K562 (cell line): ENCODE measurements around the gene C20orf96. TPM values are rescaled to one million over a fixed set of nuclear protein-coding genes. Genes with fewer than 3 reads are reported as not detected.

Experiments
- ATAC-seq: fragments of 200-7000 bp; cut with Tn5 transposase; 3 replicates; pipeline ENCODE4 v1.9.1; 2020; ENCODE audit warnings: moderate library complexity
- BruUV-seq: library from RNA; stranded (reverse); fragments of 400-500 nt; replicated peaks from 2 replicates; lab custom pipeline; 2021; lab: Mats Ljungman, UMichigan
- CTCF ChIA-PET: fragments of 300-600 bp; formaldehyde crosslinking; extraction: SDS; loops from one replicate; lab custom pipeline; 2021; ENCODE audit warnings: low intra/inter-chr PET ratio; lab: Yijun Ruan, JAX
- POLR2A ChIA-PET: fragments of 300-600, 350-650 bp; sonication (Branson Sonifier 250); formaldehyde crosslinking; extraction: SDS; loops from one replicate; lab custom pipeline; 2021; ENCODE audit warnings: antibody characterized with exemption, inconsistent platforms; lab: Yijun Ruan, JAX
- DNase-seq, 4 experiments: peaks; one replicate each; pipeline versions ENCODE4 v3.0.0 to v3.0.0-alpha.2; 2011 to 2018; ENCODE audit warnings: low spot score in 3 of 4, mixed read lengths in 3 of 4; ENCODE audit errors: extremely low read depth in 1 of 4
- FAIRE-seq: peaks from 2 replicates; lab custom pipeline; 2011; peaks lifted over from hg19 to GRCh38; lab: Jason Lieb, UNC
- H2AFZ ChIP-seq: 2 replicates; pipeline ENCODE4 v1.6.0; 2011; ENCODE audit warnings: low read depth, low read length, control low read depth, inconsistent platforms
- H3K27ac ChIP-seq: fragments of 200-600 bp; 3 replicates; pipeline ENCODE4 v1.8.0; 2011; ENCODE audit warnings: low read depth, mild to moderate bottlenecking, control low read depth, inconsistent platforms, low read length, moderate library complexity, mixed read lengths; ENCODE audit errors: extremely low read depth
- H3K27me3 ChIP-seq, 2 experiments: fragments of 300-600 bp in 1 of 2; 2 replicates in 1 of 2; 3 replicates in 1 of 2; pipeline versions ENCODE4 v1.6.0 to v1.8.0; 2011; ENCODE audit warnings: inconsistent platforms in 2 of 2, low read length in 2 of 2, mild to moderate bottlenecking in 1 of 2, mixed read lengths in 1 of 2, moderate library complexity in 1 of 2; ENCODE audit not compliant: control insufficient read depth in 2 of 2, insufficient read depth in 2 of 2
- H3K36me3 ChIP-seq: fragments of 300-600 bp; 3 replicates; pipeline ENCODE4 v1.8.0; 2011; ENCODE audit warnings: mild to moderate bottlenecking, low read length, inconsistent platforms; ENCODE audit not compliant: control insufficient read depth, insufficient read depth
- H3K4me1 ChIP-seq, 2 experiments: fragments of 200-600 bp in 1 of 2; replicated peaks in 1 of 2; 2 replicates in 1 of 2; 3 replicates in 1 of 2; pipeline versions ENCODE4 v1.5.1 to v1.8.0; 2011; ENCODE audit warnings: inconsistent platforms in 2 of 2, low read length in 2 of 2, mild to moderate bottlenecking in 1 of 2, mixed read lengths in 1 of 2, moderate library complexity in 1 of 2; ENCODE audit not compliant: control insufficient read depth in 2 of 2, insufficient read depth in 2 of 2
- H3K4me2 ChIP-seq: 2 replicates; pipeline ENCODE4 v1.6.1; 2011; ENCODE audit warnings: low read length, control low read depth, inconsistent platforms, mixed read lengths; ENCODE audit not compliant: insufficient read depth
- H3K4me3 ChIP-seq: fragments of 200-600 bp; sonication (generic), shearing (Covaris generic); 2 replicates; pipeline ENCODE4 v1.5.1; 2016; ENCODE audit warnings: control low read depth, inconsistent platforms
- H3K79me2 ChIP-seq: fragments of 200-600 bp; 3 replicates; pipeline ENCODE4 v1.8.0; 2011; ENCODE audit warnings: low read length, inconsistent platforms; ENCODE audit not compliant: control insufficient read depth, insufficient read depth
- H3K9ac ChIP-seq, 2 experiments: 2 replicates each; pipeline versions ENCODE4 v1.6.0 to v1.6.1; 2011; ENCODE audit warnings: low read depth in 2 of 2, low read length in 2 of 2, control low read depth in 1 of 2, inconsistent platforms in 1 of 2, mild to moderate bottlenecking in 1 of 2, mixed read lengths in 1 of 2; ENCODE audit not compliant: insufficient read depth in 1 of 2
- H3K9me1 ChIP-seq: one replicate; pipeline ENCODE4 v1.6.0; 2011; ENCODE audit warnings: inconsistent platforms, mild to moderate bottlenecking, low read length, moderate library complexity; ENCODE audit not compliant: control insufficient read depth, insufficient read depth
- H3K9me3 ChIP-seq: replicated peaks from 2 replicates; pipeline ENCODE4 v1.5.1; 2011; ENCODE audit warnings: low read depth, low read length, inconsistent platforms; ENCODE audit not compliant: control insufficient read depth, insufficient read depth
- H4K20me1 ChIP-seq: replicated peaks from 2 replicates; pipeline ENCODE4 v1.6.1; 2011; ENCODE audit warnings: low read length, inconsistent platforms, mixed read lengths; ENCODE audit not compliant: control insufficient read depth, insufficient read depth
- ID3 ChIP-seq, 2 experiments: fragments of 250-450 bp in 1 of 2; fragments of 450-650 bp in 1 of 2; sonication (Bioruptor Pico) in 1 of 2; IDR thresholded peaks; 2 replicates each; pipeline versions ENCODE4 v1.6.1 to v1.8.0; 2016 to 2021; ENCODE audit warnings: mild to moderate bottlenecking in 2 of 2, moderate library complexity in 2 of 2, missing compliant biosample characterization in 1 of 2, missing genetic modification characterization in 1 of 2
- STAT6 ChIP-seq: sonication (generic); formaldehyde crosslinking; IDR thresholded peaks from 2 replicates; pipeline ENCODE4 v1.8.1; 2023; ENCODE audit warnings: mild to moderate bottlenecking, missing genetic modification reagents
- ZNF512 ChIP-seq: IDR thresholded peaks from 2 replicates; pipeline ENCODE4 v1.6.1; 2016; ENCODE audit warnings: missing genetic modification characterization, missing compliant biosample characterization
- WGBS: fragments of 100-300 bp; shearing (Covaris generic); methylation state at CpG from one replicate; pipeline ENCODE4 v1.1.6; 2016; ENCODE audit warnings: low coverage, mixed read lengths; ENCODE audit not compliant: insufficient coverage; ENCODE audit errors: missing lambda C conversion rate; 5-methylcytosine and 5-hydroxymethylcytosine counted together
- in situ Hi-C: fragments of 300-500 bp; cut with MboI; formaldehyde crosslinking; loops from 4 replicates; pipeline ENCODE4 v1.15.0; 2018; ENCODE audit warnings: inconsistent platforms, mixed read lengths
- intact Hi-C: fragments of 100-400 bp; cut with micrococcal nuclease; formaldehyde crosslinking; loops from 2 replicates; pipeline ENCODE4 v1.14.2; 2022
- polyA plus RNA-seq, 8 experiments: library from polyadenylated mRNA; depleted of rRNA in 4 of 8; stranded (reverse) in 5 of 8; unstranded in 3 of 8; fragments of >200 nt; fragmentation: Nextera tagmentation in 2 of 8; fragmentation: Illumina TruSeq in 1 of 8; extraction: Ambion mirVana in 2 of 8; extraction: Trizol in 1 of 8; gene quantifications; 2 replicates each; pipeline versions ENCODE4 v1.2.1 to v1.2.3, GENCODE V29; 2011 to 2014; ENCODE audit warnings: inconsistent platforms in 1 of 8, missing spikeins in 1 of 8
- total RNA-seq, 7 experiments: library from RNA; depleted of rRNA in 6 of 7; stranded (reverse); fragments of >200 nt in 6 of 7; fragmentation: Illumina TruSeq in 2 of 7; extraction: Trizol in 2 of 7; gene quantifications; 2 replicates each; pipeline versions ENCODE4 v1.2.1 to v1.2.3, GENCODE V29; 2011 to 2021; ENCODE audit warnings: low replicate concordance in 1 of 7

C20orf96 gene
- total and polyA plus RNA-seq, 9 of the 15 experiments (the other 6 are each of a cell fraction or from before 2014, with no cell fraction given): 1.7 to 11.7 (median 4.2) TPM

GRCh38 chr20:298776-299391 is 8.3 kb upstream of the C20orf96 start:
- intact Hi-C loops (no loop called here), in situ Hi-C loops (no loop called here)
- Histone ChIP-seq H3K27me3 (no peaks in the 10 kb centered on the region), H3K79me2 (peaks cover 47% of the 10 kb centered on the region), H3K4me1 (peaks cover 21 to 22% of the 10 kb centered on the region in 2 experiments; a peak in 4 of 5 replicates), H3K36me3 (peaks cover 25% of the 10 kb centered on the region; the same call in 2 of the 3 replicates), H4K20me1 (peaks cover 13% of the 10 kb centered on the region)
- CTCF ChIA-PET: no interaction called here
- DNase-seq: no peak
- no TSS peak for BruUV-seq
- TF ChIP-seq ZNF512 (tag) (0 out of 2 replicates have a peak, but pooled peaks have one; percentile 33), ID3 (CRISPR knock-in tag; IDR thresholded peaks at IDR 0.05) (no peak), ID3 (tag; IDR thresholded peaks at IDR 0.05) (no peak), STAT6 (no peak)
- TF ChIP-seq, all 486 proteins: peak for 1
- WGBS: 0% methylated on average over 9 of the region's 15 CpGs
- no peaks in the 10 kb centered on the region for H3K9me3 ChIP-seq
- ATAC-seq (no peak), FAIRE-seq (no peak)
- peak overlapping the region; percentile 93 for H3K27ac ChIP-seq
- no peak overlapping the region for H2AFZ ChIP-seq
- peak overlapping the region; percentile 90 for H3K4me3 ChIP-seq
- H3K4me2 ChIP-seq: peak overlapping the region; percentile 95
- no peaks in the 10 kb centered on the region for H3K9me1 ChIP-seq
- H3K9ac ChIP-seq: peak overlapping the region; percentile 91 to 92
- POLR2A ChIA-PET: interaction anchor here (0.6 to 2.5 kb wide), 11 partner anchors 9 to 93 kb away, joined by 3 to 9 read pairs (median 4); partner anchors contain the start of genes DEFB129 and SOX12
